ENCODE results near the gene ABHD17C. TPM values are rescaled to one million over a fixed set of nuclear protein-coding genes. Genes with fewer than 3 reads are reported as not detected.

ABHD17C gene
- total and polyA plus RNA-seq, 2 of the 8 experiments (the other 6 are each of a cell fraction or from before 2014, with no cell fraction given), result 20.2 to 29.8 TPM

- Histone ChIP-seq H2AFZ (ENCODE audit: low read length) (no peak overlapping the region), H3K14ac (ENCODE audit: insufficient read length) (no peak overlapping the region), H3K36me3 (ENCODE audit: control insufficient read depth in 2 of 4, insufficient read depth in 4 of 4, low read length in 3 of 4) (no peaks in the 10 kb centered on the region), H4K20me1 (replicated peaks in 1 of 2; ENCODE audit: control insufficient read depth in 1 of 2, insufficient read depth in 2 of 2, low read length in 2 of 2) (no peaks in the 10 kb centered on the region), H3K4ac (replicated peaks; ENCODE audit: insufficient read length, low read depth, low read length) (no peak overlapping the region), H4K91ac (replicated peaks; ENCODE audit: insufficient read length, low read length) (no peak overlapping the region), H3K23me2 (ENCODE audit: low read depth, low read length) (no peaks in the 10 kb centered on the region), H2BK12ac (ENCODE audit: low read depth, low read length) (no peak overlapping the region), H3K4me1 (replicated peaks in 1 of 4; ENCODE audit: control insufficient read depth in 3 of 4, insufficient read depth in 4 of 4, low read length in 3 of 4) (no peaks in the 10 kb centered on the region), H3K27me3 (replicated peaks in 1 of 4; ENCODE audit: control insufficient read depth in 3 of 4, extremely low read depth in 1 of 4, insufficient read depth in 3 of 4, low read length in 3 of 4) (no peaks in the 10 kb centered on the region), H4K5ac (ENCODE audit: insufficient read length, low read depth, low read length) (no peak overlapping the region), H2AK5ac (ENCODE audit: low read depth, low read length) (no peak overlapping the region), H3K9ac (replicated peaks in 1 of 4; ENCODE audit: extremely low read depth in 1 of 4, low read depth in 3 of 4, low read length in 3 of 4) (no peak overlapping the region), H3K9me3 (ENCODE audit: insufficient read depth in 2 of 2, low read depth in 1 of 2, low read length in 1 of 2) (no peaks in the 10 kb centered on the region), H3K23ac (ENCODE audit: insufficient read length) (no peak overlapping the region), H2BK20ac (ENCODE audit: low read length) (no peak overlapping the region), H3K79me2 (ENCODE audit: control insufficient read depth in 1 of 2, insufficient read depth in 2 of 2, low read length in 2 of 2) (no peaks in the 10 kb centered on the region), H2BK5ac (ENCODE audit: low read depth, low read length) (no peak overlapping the region), H4K8ac (ENCODE audit: extremely low read depth, insufficient read depth, low read length) (no peak overlapping the region), H3K4me2 (ENCODE audit: insufficient read depth in 1 of 2, low read depth in 2 of 2, low read length in 2 of 2) (no peak overlapping the region), H3K79me1 (ENCODE audit: low read depth, low read length) (no peaks in the 10 kb centered on the region), H2BK15ac (ENCODE audit: low read length) (no peak overlapping the region), H3K4me3 (ENCODE audit: extremely low read depth in 1 of 4, insufficient read depth in 2 of 4, low read depth in 3 of 4, low read length in 4 of 4) (no peak overlapping the region), H2BK120ac (replicated peaks; ENCODE audit: low read depth, low read length) (no peak overlapping the region), H3K18ac (ENCODE audit: extremely low read depth, low read length) (no peak overlapping the region), H3K27ac (ENCODE audit: low read depth, low read length) (no peak overlapping the region), H3K56ac (replicated peaks; ENCODE audit: insufficient read length, low read depth, low read length) (no peak overlapping the region)
- ChIA-PET CTCF (ENCODE audit: partially characterized antibody) (interaction anchor here (6.8 kb wide), 1 partner anchor 9 kb away, joined by 63 read pairs; the partner anchor contains the start of gene CEMIP), POLR2A (ENCODE audit: partially characterized antibody) (no interaction called here)
- no peak for FAIRE-seq
- WGBS, 2 experiments (ENCODE audit: extremely low coverage in 1 of 2, insufficient coverage in 1 of 2, insufficient read length in 1 of 2, insufficient replicate concordance in 2 of 2, low coverage in 1 of 2, low lambda C conversion rate in 2 of 2, missing lambda C conversion rate in 1 of 2), result 92% methylated on average over 7 of the region's 7 CpGs; no CpG with 5 or more reads in 1 of the 2 experiments
- no peak for DNase-seq (ENCODE audit: low read depth in 1 of 2, low spot score in 2 of 2)
- TF ChIP-seq YY1 (IDR thresholded peaks at IDR 0.05; ENCODE audit: low read depth, low read length) (0 out of 2 replicates have a peak, but pooled peaks have one; percentile 36), ATF2 (IDR thresholded peaks at IDR 0.05; ENCODE audit: low read length) (no peak)
Observed at GRCh38 chr15:80769153-80769828, 74.2 kb downstream of the ABHD17C start.

All from H1 (cell line).